Measurements from ENCODE around the gene TKTL1. TPM values are rescaled to one million over a fixed set of nuclear protein-coding genes. Genes with fewer than 3 reads are reported as not detected.
A peak's percentile ranks its signal among the peaks of the same experiment; 100 is the strongest.

Gene TKTL1
- total and polyA plus RNA-seq, 2 of the 8 experiments (the other 6 are each of a cell fraction or from before 2014, with no cell fraction given), result 0.05 TPM; not detected in 1

DNA sequence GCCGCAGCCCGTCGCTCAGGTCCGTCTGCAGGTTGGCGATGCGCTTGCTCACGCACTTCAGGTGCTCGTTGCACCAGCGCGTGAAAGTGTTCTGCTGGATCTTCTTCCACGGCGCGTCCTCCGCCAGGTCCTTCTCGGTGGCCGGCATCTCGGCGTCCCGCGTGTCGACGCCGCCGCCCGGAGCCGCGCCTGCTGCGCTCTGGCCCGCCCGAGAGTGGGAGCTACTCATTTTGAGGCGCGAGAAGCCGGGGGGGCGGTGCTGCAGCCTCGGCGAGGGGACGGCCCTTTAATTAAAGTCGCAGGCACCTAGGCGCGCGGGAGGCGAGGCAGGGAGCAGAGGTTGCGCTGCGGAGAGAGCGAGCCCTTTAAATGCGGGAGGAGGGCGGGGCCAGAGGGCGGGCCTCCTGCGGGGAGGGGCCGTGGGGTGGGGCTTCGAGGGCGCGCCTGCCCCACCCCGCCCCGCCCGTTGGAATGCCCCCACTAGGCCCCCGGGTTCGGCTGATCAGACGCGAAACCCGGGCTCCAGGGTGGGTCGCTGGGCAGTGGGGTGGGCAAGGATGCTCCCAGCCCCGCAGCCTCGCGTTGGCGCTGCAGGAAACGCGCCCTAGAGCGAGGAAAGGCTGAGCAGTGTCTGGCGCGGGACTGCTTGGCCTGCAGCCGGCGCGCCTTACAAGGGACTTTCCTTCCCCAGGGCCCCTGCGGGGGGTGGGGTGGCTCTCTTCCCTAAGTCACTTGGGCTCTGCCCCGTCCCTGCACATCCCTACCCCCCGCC, 75.6 kb downstream of the TKTL1 start (continued):
- TF ChIP-seq CHD7 (IDR thresholded peaks at IDR 0.05; ENCODE audit: insufficient replicate concordance, low read length) (no peak), BCL11A (IDR thresholded peaks at IDR 0.05; ENCODE audit: low read depth in 2 of 2, low read length in 2 of 2) (no peak), MAX (IDR thresholded peaks at IDR 0.05) (peak; percentile 89), RAD21 (IDR thresholded peaks at IDR 0.05 in 1 of 2, conservative IDR thresholded peaks at IDR 0.05 in 1 of 2; ENCODE audit: low read depth in 2 of 2, low read length in 2 of 2) (no peak), RFX5 (IDR thresholded peaks at IDR 0.05; ENCODE audit: borderline replicate concordance, low read depth, low read length) (no peak), PHF8 (conservative IDR thresholded peaks at IDR 0.05; ENCODE audit: low read depth, low read length) (peak; percentile 79), CTBP2 (IDR thresholded peaks at IDR 0.05; ENCODE audit: borderline replicate concordance, insufficient read depth, insufficient read length, low read length) (no peak), POLR2A (IDR thresholded peaks at IDR 0.05; ENCODE audit: control extremely low read depth in 1 of 2, low read depth in 2 of 2, low read length in 2 of 2) (peak in 1 of 2 experiments; percentile 96; a peak in 2 of 3 replicates), POU5F1 (IDR thresholded peaks at IDR 0.05; ENCODE audit: low read depth, low read length) (no peak)
